ENCODE measurements around the gene KRTAP4-8.
"Not testable (repeated sequence)": the region's sequence is repeated elsewhere in the genome, so short reads cannot be mapped to it uniquely, and the experiment has no call there.

Gene KRTAP4-8

GRCh38 chr17:41119696-41120690 lies 22.1 kb upstream of the KRTAP4-8 start:
- not testable (repeated sequence) for H3K36me3 Mint-ChIP-seq (ENCODE audit: low read depth); H3K9me3 Mint-ChIP-seq; H3K27me3 Mint-ChIP-seq
- Mint-ChIP-seq H3K27ac (peak overlapping the region; percentile 67), H3K4me3 (peak overlapping the region; percentile 40), H3K4me1 (ENCODE audit: low read depth) (peaks cover 51% of the 10 kb centered on the region)

- H3K4me1 Mint-ChIP-seq (ENCODE audit: low read depth): peaks cover 39% of the 10 kb centered on the region
- H3K27me3 Mint-ChIP-seq: no peaks in the 10 kb centered on the region
- no peak overlapping the region for H3K27ac Mint-ChIP-seq
- H3K36me3 Mint-ChIP-seq (ENCODE audit: low read depth): no peaks in the 10 kb centered on the region
- no peaks in the 10 kb centered on the region for H3K9me3 Mint-ChIP-seq
- H3K4me3 Mint-ChIP-seq: no peak overlapping the region
These were observed 20.8 kb upstream of the KRTAP4-8 start for GRCh38 chr17:41118721-41119120.

GRCh38 chr17:41117846-41118386 lies 20.0 kb upstream of the KRTAP4-8 start, which contains the start of gene KRTAP4-11:
KRTAP4-11 (minus strand) TSS chr17:41118373; CDS start chr17:41118315, 58 bp downstream.
- H3K4me1 Mint-ChIP-seq (ENCODE audit: low read depth): peaks cover 32% of the 10 kb centered on the region
- H3K27ac Mint-ChIP-seq, H3K4me3 Mint-ChIP-seq: not testable (repeated sequence)

GRCh38 chr17:41116297-41116696 lies 18.4 kb upstream of the KRTAP4-8 start:
- Mint-ChIP-seq H3K4me3 (no peak overlapping the region), H3K27ac (no peak overlapping the region), H3K4me1 (ENCODE audit: low read depth) (peaks cover 29% of the 10 kb centered on the region), H3K9me3 (peaks cover under 1% of the 10 kb centered on the region), H3K27me3 (no peaks in the 10 kb centered on the region), H3K36me3 (ENCODE audit: low read depth) (peaks cover 7% of the 10 kb centered on the region)

More at GRCh38 chr17:41117846-41118386, 20.0 kb upstream of the KRTAP4-8 start, which contains the start of gene KRTAP4-11:
- H3K9me3 Mint-ChIP-seq; H3K27me3 Mint-ChIP-seq; H3K36me3 Mint-ChIP-seq (ENCODE audit: low read depth): not testable (repeated sequence)

- Mint-ChIP-seq H3K4me1 (ENCODE audit: low read depth) (peaks cover 19% of the 10 kb centered on the region), H3K36me3 (ENCODE audit: low read depth) (peaks cover 8% of the 10 kb centered on the region), H3K9me3 (peaks cover 5% of the 10 kb centered on the region), H3K27ac (no peak overlapping the region), H3K27me3 (peaks cover under 1% of the 10 kb centered on the region), H3K4me3 (no peak overlapping the region)
These were observed 13.4 kb upstream of the KRTAP4-8 start for GRCh38 chr17:41111151-41111885.

GRCh38 chr17:41108728-41109386 lies 10.9 kb upstream of the KRTAP4-8 start:
- H3K4me3 Mint-ChIP-seq; H3K27ac Mint-ChIP-seq; H3K36me3 Mint-ChIP-seq (ENCODE audit: low read depth); H3K9me3 Mint-ChIP-seq; H3K27me3 Mint-ChIP-seq: not testable (repeated sequence)
- H3K4me1 Mint-ChIP-seq (ENCODE audit: low read depth): peaks cover 19% of the 10 kb centered on the region

- H3K36me3 Mint-ChIP-seq (ENCODE audit: low read depth): peaks cover 8% of the 10 kb centered on the region
- H3K9me3 Mint-ChIP-seq: peaks cover 5% of the 10 kb centered on the region
- H3K4me1 Mint-ChIP-seq (ENCODE audit: low read depth): peaks cover 19% of the 10 kb centered on the region
- H3K27me3 Mint-ChIP-seq: peaks cover 6% of the 10 kb centered on the region
- no peak overlapping the region for H3K4me3 Mint-ChIP-seq
- H3K27ac Mint-ChIP-seq: no peak overlapping the region
These were observed 10.1 kb upstream of the KRTAP4-8 start for GRCh38 chr17:41107941-41108450.

GRCh38 chr17:41105347-41105746 lies 7.4 kb upstream of the KRTAP4-8 start, which contains the start of gene KRTAP4-9:
KRTAP4-9 (plus strand) TSS chr17:41105389; CDS start chr17:41105389, 0 bp downstream.
- not testable (repeated sequence) for H3K27ac Mint-ChIP-seq; H3K9me3 Mint-ChIP-seq; H3K27me3 Mint-ChIP-seq; H3K36me3 Mint-ChIP-seq (ENCODE audit: low read depth); H3K4me3 Mint-ChIP-seq
- peaks cover 21% of the 10 kb centered on the region for H3K4me1 Mint-ChIP-seq (ENCODE audit: low read depth)

GRCh38 chr17:41104386-41105038 lies 6.6 kb upstream of the KRTAP4-8 start:
- not testable (repeated sequence) for H3K36me3 Mint-ChIP-seq (ENCODE audit: low read depth)

GRCh38 chr17:41103896-41104295 lies 6.0 kb upstream of the KRTAP4-8 start:
- H3K36me3 Mint-ChIP-seq (ENCODE audit: low read depth): no peaks in the 10 kb centered on the region
- no peaks in the 10 kb centered on the region for H3K9me3 Mint-ChIP-seq
- peaks cover 22% of the 10 kb centered on the region for H3K4me1 Mint-ChIP-seq (ENCODE audit: low read depth)
- no peak overlapping the region for H3K27ac Mint-ChIP-seq
- H3K4me3 Mint-ChIP-seq: no peak overlapping the region
- H3K27me3 Mint-ChIP-seq: peaks cover 6% of the 10 kb centered on the region

More at GRCh38 chr17:41104386-41105038, 6.6 kb upstream of the KRTAP4-8 start:
- H3K27me3 Mint-ChIP-seq, H3K27ac Mint-ChIP-seq, H3K4me3 Mint-ChIP-seq, H3K9me3 Mint-ChIP-seq: not testable (repeated sequence)
- H3K4me1 Mint-ChIP-seq (ENCODE audit: low read depth): peaks cover 24% of the 10 kb centered on the region

- peaks cover 10% of the 10 kb centered on the region for H3K4me1 Mint-ChIP-seq (ENCODE audit: low read depth)
- H3K36me3 Mint-ChIP-seq (ENCODE audit: low read depth): no peaks in the 10 kb centered on the region
- no peak within 1 kb of the TSS for H3K4me3 Mint-ChIP-seq
- H3K9me3 Mint-ChIP-seq: no peaks in the 10 kb centered on the region
- H3K27ac Mint-ChIP-seq: no peak within 1 kb of the TSS
- H3K27me3 Mint-ChIP-seq: peaks cover 12% of the 10 kb centered on the region
These were observed 3.8 kb upstream of the KRTAP4-8 start, which contains the start of gene KRTAP4-16 for GRCh38 chr17:41101586-41102259. KRTAP4-16 (minus strand) TSS chr17:41102209; CDS start chr17:41102209, 0 bp downstream.

- not testable (repeated sequence) for H3K36me3 Mint-ChIP-seq (ENCODE audit: low read depth); H3K9me3 Mint-ChIP-seq; H3K27ac Mint-ChIP-seq; H3K4me3 Mint-ChIP-seq
- H3K4me1 Mint-ChIP-seq (ENCODE audit: low read depth): peaks cover 10% of the 10 kb centered on the region
- H3K27me3 Mint-ChIP-seq: peaks cover 10% of the 10 kb centered on the region
These were observed 1.9 kb upstream of the KRTAP4-8 start for GRCh38 chr17:41099682-41100480.

- no peaks in the 10 kb centered on the region for H3K36me3 Mint-ChIP-seq (ENCODE audit: low read depth)
- H3K27ac Mint-ChIP-seq: no peak overlapping the region
- peaks cover 10% of the 10 kb centered on the region for H3K27me3 Mint-ChIP-seq
- H3K4me1 Mint-ChIP-seq (ENCODE audit: low read depth): peaks cover 10% of the 10 kb centered on the region
- H3K9me3 Mint-ChIP-seq: no peaks in the 10 kb centered on the region
- no peak overlapping the region for H3K4me3 Mint-ChIP-seq
These were observed 539 bp upstream of the KRTAP4-8 start for GRCh38 chr17:41098481-41098880.

All from stimulated activated naive CD8-positive, alpha-beta T cell treated with anti-CD3 and anti-CD28 coated beads, Interleukin-15, Interleukin-2, amounts not matched to agents 100 ng/mL and 50 ng/mL, for 24 hours (primary cell).